Measurements from ENCODE around the gene FAM76A.
"Not testable (repeated sequence)": the region's sequence is repeated elsewhere in the genome, so short reads cannot be mapped to it uniquely, and the experiment has no call there.

Gene FAM76A

DNA sequence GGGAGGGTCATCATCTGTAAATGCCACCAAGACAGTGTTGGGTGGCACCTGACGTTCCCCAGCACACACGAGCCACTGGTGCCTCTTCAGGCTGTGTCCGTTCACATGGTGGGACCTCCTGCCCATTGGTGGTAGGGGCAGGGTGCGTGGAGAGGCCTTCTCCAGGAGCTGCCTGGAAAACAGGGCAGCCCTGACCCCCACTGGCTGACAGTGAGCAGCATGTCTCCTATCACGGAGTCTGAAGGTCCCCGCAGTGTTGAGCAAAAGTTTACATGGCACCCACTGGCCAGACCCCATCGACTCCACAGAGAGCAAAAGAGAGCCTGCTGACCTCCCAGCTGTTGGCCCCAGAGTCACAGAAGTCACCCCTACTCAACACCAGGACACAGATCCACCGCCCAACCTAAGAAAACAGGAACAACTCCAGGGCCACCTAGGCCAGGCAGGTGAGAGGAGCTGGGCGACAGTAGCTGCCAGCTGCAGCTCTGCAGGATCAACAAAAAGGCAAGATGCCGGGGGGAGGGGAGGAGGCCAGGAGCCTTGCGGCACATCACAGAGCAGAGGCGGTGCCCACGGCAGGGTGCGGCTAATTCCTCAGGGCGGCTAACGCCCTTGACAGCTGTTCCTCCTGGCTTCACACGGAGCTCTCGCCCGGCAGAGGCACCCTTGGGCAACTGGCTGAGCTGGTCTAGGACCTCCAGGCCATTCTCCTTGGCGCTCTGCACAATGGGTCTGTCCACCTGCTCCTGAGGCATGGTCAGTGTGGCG is 39.4 kb upstream of the FAM76A start:
- no peak overlapping the region for H3K4me3 ChIP-seq (replicated peaks; ENCODE audit: low read depth, low read length)
- no peak for DNase-seq (ENCODE audit: extremely low read depth, low read depth)
- TF ChIP-seq, protein P1, sequence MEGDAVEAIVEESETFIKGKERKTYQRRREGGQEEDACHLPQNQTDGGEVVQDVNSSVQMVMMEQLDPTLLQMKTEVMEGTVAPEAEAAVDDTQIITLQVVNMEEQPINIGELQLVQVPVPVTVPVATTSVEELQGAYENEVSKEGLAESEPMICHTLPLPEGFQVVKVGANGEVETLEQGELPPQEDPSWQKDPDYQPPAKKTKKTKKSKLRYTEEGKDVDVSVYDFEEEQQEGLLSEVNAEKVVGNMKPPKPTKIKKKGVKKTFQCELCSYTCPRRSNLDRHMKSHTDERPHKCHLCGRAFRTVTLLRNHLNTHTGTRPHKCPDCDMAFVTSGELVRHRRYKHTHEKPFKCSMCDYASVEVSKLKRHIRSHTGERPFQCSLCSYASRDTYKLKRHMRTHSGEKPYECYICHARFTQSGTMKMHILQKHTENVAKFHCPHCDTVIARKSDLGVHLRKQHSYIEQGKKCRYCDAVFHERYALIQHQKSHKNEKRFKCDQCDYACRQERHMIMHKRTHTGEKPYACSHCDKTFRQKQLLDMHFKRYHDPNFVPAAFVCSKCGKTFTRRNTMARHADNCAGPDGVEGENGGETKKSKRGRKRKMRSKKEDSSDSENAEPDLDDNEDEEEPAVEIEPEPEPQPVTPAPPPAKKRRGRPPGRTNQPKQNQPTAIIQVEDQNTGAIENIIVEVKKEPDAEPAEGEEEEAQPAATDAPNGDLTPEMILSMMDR (IDR thresholded peaks at IDR 0.05; ENCODE audit: low read depth, low read length, missing control alignments) = no peak

DNA sequence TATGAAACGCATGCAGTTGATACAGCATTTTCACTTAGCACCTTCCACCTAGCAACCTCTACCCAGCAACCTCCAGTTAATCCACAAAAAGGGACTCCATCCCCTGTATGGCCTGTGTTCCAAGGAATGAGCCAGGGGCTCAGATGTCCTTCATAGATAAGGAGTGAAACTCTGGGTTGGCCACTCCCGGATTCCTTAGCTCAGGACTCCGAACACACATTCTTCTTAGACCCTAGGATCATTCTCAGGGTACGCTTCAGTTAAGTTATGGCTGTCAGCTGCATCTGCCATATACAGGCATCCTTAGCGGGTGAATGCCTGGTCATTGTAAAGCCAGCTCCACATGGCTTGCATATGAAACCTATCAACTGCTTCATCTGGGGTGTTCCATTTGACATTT is 37.9 kb upstream of the FAM76A start:
- H3K4me3 ChIP-seq (replicated peaks; ENCODE audit: low read depth, low read length) = no peak overlapping the region
- TF ChIP-seq, protein P1 (IDR thresholded peaks at IDR 0.05; ENCODE audit: low read depth, low read length, missing control alignments) = no peak
- DNase-seq (ENCODE audit: extremely low read depth, low read depth) = no peak

DNA sequence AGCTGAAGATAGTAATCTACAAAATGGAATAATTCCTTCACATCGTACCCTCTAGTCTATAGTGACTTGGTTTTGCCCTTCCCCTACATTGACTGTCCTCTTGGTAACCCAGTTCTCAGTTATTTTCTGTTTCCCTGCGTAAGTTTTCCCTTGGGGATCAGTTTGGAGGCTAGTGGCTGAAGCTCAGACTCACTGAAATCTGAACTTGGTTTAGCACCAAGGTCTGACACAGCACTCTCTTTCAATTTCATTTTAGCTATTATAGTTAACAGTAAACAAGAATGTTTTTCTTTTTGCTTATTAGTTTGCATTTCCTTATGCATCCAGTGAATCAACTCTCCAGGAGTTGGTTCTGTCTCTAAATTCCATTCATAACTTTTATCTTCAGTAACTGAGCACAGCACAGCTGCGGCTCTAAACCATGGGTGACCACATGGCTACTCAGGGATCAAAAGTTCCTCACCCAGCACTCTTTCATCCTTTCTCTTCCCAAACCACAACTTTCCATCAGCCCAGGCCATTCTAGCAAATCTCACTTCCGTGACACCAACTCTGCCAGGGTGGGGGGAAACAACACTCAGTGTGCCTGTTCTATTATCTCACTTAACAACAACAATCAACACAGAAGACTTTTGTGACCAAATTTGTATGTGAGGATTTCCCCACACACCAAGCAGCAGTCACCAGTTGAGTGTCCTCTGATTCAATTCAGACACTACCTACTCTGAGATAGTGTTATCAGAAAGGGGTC is 36.2 kb upstream of the FAM76A start:
- TF ChIP-seq, protein P1 (IDR thresholded peaks at IDR 0.05; ENCODE audit: low read depth, low read length, missing control alignments) = no peak

DNA sequence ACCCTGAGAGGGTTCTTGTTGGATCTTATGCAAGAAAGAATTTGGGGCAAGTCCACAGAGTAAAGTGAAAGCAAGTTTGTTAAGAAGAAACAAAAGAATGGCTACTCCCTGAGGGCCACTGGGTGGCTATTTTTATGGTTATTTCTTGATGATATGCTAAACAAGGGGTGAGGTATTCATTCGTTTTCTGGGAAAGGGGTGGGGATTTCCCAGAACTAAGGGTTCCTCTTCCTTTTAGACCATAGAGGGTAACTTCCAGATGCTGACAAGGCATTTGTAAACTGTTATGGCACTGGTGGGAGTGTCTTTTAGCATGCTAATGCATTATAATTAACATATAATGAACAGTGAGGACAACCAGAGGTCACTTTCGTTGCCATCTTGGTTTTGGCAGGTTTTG is 35.6 kb upstream of the FAM76A start:
- no peak for DNase-seq (ENCODE audit: extremely low read depth, low read depth)
- TF ChIP-seq, protein P1 (IDR thresholded peaks at IDR 0.05; ENCODE audit: low read depth, low read length, missing control alignments) = no peak
- no peak overlapping the region for H3K4me3 ChIP-seq (replicated peaks; ENCODE audit: low read depth, low read length)

More for the DNA sequence above, 36.2 kb upstream of the FAM76A start:
- no peak for DNase-seq (ENCODE audit: extremely low read depth, low read depth)
- no peak overlapping the region for H3K4me3 ChIP-seq (replicated peaks; ENCODE audit: low read depth, low read length)

DNA sequence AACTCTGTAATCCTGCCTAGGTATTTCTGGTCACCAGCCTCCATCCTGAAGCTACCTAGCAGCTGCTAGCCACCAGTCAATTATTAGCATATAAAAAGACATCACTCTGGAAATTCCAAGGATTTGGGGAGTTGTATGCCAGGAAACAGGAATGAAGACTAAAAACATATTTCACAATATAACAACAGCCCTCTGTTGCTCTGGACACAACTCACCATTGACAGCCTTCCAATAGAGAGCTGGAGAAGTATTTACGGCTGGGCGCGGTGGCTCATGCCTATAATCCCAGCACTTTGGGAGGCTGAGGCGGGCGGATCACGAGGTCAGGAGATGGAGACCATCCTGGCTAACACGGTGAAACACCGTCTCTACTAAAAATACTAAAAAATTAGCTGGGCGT is 28.9 kb upstream of the FAM76A start:
- DNase-seq (ENCODE audit: extremely low read depth, low read depth); H3K4me3 ChIP-seq (replicated peaks; ENCODE audit: low read depth, low read length): not testable (repeated sequence)

DNA sequence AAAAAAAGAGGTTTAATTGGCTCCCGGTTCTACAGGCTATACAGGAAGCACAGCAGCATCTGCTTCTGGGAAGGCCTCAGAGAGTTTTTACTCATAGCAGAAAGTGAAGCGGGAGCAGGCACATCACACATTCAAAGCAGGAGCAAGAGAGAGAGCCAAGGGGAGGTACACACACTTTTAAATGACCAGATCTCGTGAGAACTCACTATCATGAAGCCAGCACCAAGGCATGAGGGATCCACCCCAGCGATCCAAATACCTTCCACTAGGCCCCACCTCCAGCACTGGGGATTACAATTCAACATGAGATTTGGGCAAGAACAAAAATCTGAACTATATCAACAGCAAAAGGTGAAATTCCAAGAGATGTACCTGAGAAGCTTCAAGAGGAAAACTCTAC is 20.8 kb upstream of the FAM76A start:
- DNase-seq (ENCODE audit: extremely low read depth, low read depth) = no peak

DNA sequence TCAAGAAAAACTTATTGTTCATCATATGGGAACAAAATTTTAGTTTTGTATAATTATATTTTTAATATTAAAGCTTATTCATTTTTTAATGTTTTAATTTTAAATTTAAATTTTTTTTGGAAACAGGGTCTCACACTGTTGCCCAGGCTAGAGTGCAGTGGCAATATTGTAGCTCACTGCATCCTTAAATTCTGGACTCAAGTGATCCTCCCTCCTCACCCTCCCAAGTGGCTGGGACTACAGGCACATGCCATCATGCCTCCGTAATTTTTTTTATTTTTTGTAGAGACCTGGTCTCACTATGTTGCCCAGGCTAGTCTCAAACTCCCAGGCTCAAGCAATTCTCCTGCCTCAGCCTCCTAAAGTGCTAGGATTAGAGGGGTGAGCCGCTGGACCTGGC is 20.2 kb upstream of the FAM76A start:
- TF ChIP-seq, protein P1 (IDR thresholded peaks at IDR 0.05; ENCODE audit: low read depth, low read length, missing control alignments) = no peak
- H3K4me3 ChIP-seq (replicated peaks; ENCODE audit: low read depth, low read length) = no peak overlapping the region
- DNase-seq (ENCODE audit: extremely low read depth, low read depth) = no peak

More for the DNA sequence above, 20.8 kb upstream of the FAM76A start:
- TF ChIP-seq, protein P1 (IDR thresholded peaks at IDR 0.05; ENCODE audit: low read depth, low read length, missing control alignments) = no peak
- H3K4me3 ChIP-seq (replicated peaks; ENCODE audit: low read depth, low read length) = no peak overlapping the region

Data from HFF-Myc (cell line).